B cell (primary cell): ENCODE measurements around the gene ALG1L2.
"Not testable (repeated sequence)": the region's sequence is repeated elsewhere in the genome, so short reads cannot be mapped to it uniquely, and the experiment has no call there.

Experiments used
- CTCF ChIP-seq: fragments of 200-600 bp; IDR thresholded peaks from one replicate; pipeline ENCODE4 v1.8.0; 2022; ENCODE audit warnings: antibody characterized with exemption, mild to moderate bottlenecking
- EZH2 ChIP-seq: IDR thresholded peaks from 2 replicates; pipeline ENCODE4 v1.6.1; 2012; ENCODE audit warnings: borderline replicate concordance, low read depth, mild to moderate bottlenecking, moderate library complexity, low read length; ENCODE audit not compliant: insufficient read depth, poor library complexity, severe bottlenecking

GRCh38 chr3:130115400-130115799 is 33.8 kb downstream of the ALG1L2 start:
- not testable (repeated sequence) for TF ChIP-seq CTCF, EZH2
